Gastrocnemius medialis (tissue), 4 donors: Measurements from ENCODE around the gene PLPP7. TPM values are rescaled to one million over a fixed set of nuclear protein-coding genes. Genes with fewer than 3 reads are reported as not detected.

Source experiments
- ATAC-seq, 2 donors: fragments of 150-250 bp; one replicate each; pipeline ENCODE4 v1.9.1; 2016
- DNase-seq, 2 donors: peaks; one replicate each; pipeline ENCODE4 v3.0.0-alpha.2; 2019
- H3K27ac ChIP-seq, 4 donors: fragments of 200-600 bp; sonication (generic); 1 replicate in 1 of 4; 2 replicates in 3 of 4; pipeline ENCODE4 v1.5.1; 2016 to 2018; ENCODE audit warnings: mild to moderate bottlenecking in 2 of 4, moderate library complexity in 1 of 4
- H3K27me3 ChIP-seq, 3 donors: fragments of 200-600 bp; sonication (generic) in 2 of 3; 1 replicate in 1 of 3; 2 replicates in 2 of 3; pipeline versions ENCODE4 v1.5.1 to v1.6.0; 2016 to 2019; ENCODE audit warnings: mild to moderate bottlenecking in 1 of 3, moderate library complexity in 1 of 3
- H3K36me3 ChIP-seq, 2 donors: fragments of 200-600 bp; sonication (generic) in 1 of 2; one replicate each; pipeline ENCODE4 v1.5.1; 2017 to 2018
- H3K4me1 ChIP-seq, 2 donors: fragments of 200-600 bp; sonication (generic) in 1 of 2; one replicate each; pipeline ENCODE4 v1.5.1; 2016 to 2017; ENCODE audit warnings: mild to moderate bottlenecking in 2 of 2
- H3K4me3 ChIP-seq, 4 donors: fragments of 200-600 bp; sonication (generic) in 3 of 4; 1 replicate in 1 of 4; 2 replicates in 3 of 4; pipeline ENCODE4 v1.5.1; 2016 to 2019; ENCODE audit warnings: mild to moderate bottlenecking in 2 of 4
- H3K9me3 ChIP-seq, 3 donors: fragments of 200-600 bp; sonication (generic) in 2 of 3; 1 replicate in 1 of 3; 2 replicates in 2 of 3; pipeline ENCODE4 v1.5.1; 2016 to 2019
- CTCF ChIP-seq, 5 experiments: fragments of 450-650 bp in 3 of 5; fragments of 200-600 bp in 2 of 5; sonication (generic) in 2 of 5; IDR thresholded peaks in 4 of 5; conservative IDR thresholded peaks in 1 of 5; 1 replicate in 4 of 5; 2 replicates in 1 of 5; pipeline ENCODE4 v1.5.1; 2016 to 2019; ENCODE audit warnings: antibody characterized with exemption in 5 of 5, mild to moderate bottlenecking in 3 of 5, moderate library complexity in 3 of 5
- POLR2A ChIP-seq, 2 donors: fragments of 450-650 bp; IDR thresholded peaks; one replicate each; pipeline ENCODE4 v1.6.1; 2017; ENCODE audit warnings: antibody characterized with exemption in 2 of 2, mild to moderate bottlenecking in 2 of 2, moderate library complexity in 2 of 2
- in situ Hi-C, 4 donors: fragments of 200-750 bp; cut with MboI; loops; one replicate each; pipeline versions ENCODE4 v1.15.0 to v1.8.0; 2017; ENCODE audit warnings: low sequenced_read_pairs in 4 of 4
- intact Hi-C: fragments of 100-400 bp; cut with DNase I; formaldehyde crosslinking; loops from one replicate; pipeline ENCODE4 v1.15.1; 2023; ENCODE audit warnings: low total_unique reads
- total RNA-seq, 4 donors: library from RNA; depleted of rRNA; stranded (reverse); fragments of >200 nt; gene quantifications; one replicate each; pipeline versions ENCODE4 v1.1.0 to v1.2.3, GENCODE V29; 2016

Gene PLPP7
- total RNA-seq, 4 donors from 2014 or later: 110 to 395 (median 184) TPM

GRCh38 chr9:131308906-131309529, 19.5 kb downstream of the PLPP7 start:
- H3K36me3 ChIP-seq: no peaks in the 10 kb centered on the region
- in situ Hi-C loops: no loop called here
- no peak for ATAC-seq
- DNase-seq: no peak
- H3K9me3 ChIP-seq: no peaks in the 10 kb centered on the region
- intact Hi-C loops: no loop called here
- no peak overlapping the region for H3K4me3 ChIP-seq
- no peaks in the 10 kb centered on the region for H3K27me3 ChIP-seq
- TF ChIP-seq CTCF (IDR thresholded peaks at IDR 0.05 in 4 of 5, conservative IDR thresholded peaks at IDR 0.05 in 1 of 5) (no peak), POLR2A (IDR thresholded peaks at IDR 0.05) (no peak)
- H3K27ac ChIP-seq: peak overlapping the region; percentile 71 to 80 (median 78)
- peaks cover 17 to 26% of the 10 kb centered on the region in 2 donors for H3K4me1 ChIP-seq

- ATAC-seq (no peak), DNase-seq (no peak)
- H3K4me3 ChIP-seq: no peak overlapping the region
- no peaks in the 10 kb centered on the region for H3K36me3 ChIP-seq
- intact Hi-C loops: no loop called here
- no peaks in the 10 kb centered on the region for H3K27me3 ChIP-seq
- H3K4me1 ChIP-seq: peaks cover 17 to 22% of the 10 kb centered on the region in 2 donors
- in situ Hi-C loops: no loop called here
- TF ChIP-seq POLR2A (IDR thresholded peaks at IDR 0.05) (no peak), CTCF (IDR thresholded peaks at IDR 0.05 in 4 of 5, conservative IDR thresholded peaks at IDR 0.05 in 1 of 5) (no peak)
- H3K27ac ChIP-seq: peak overlapping the region; percentile 71 to 80 (median 78)
- H3K9me3 ChIP-seq: no peaks in the 10 kb centered on the region
Observed at GRCh38 chr9:131309530-131310276, 20.2 kb downstream of the PLPP7 start.

- Histone ChIP-seq H3K27me3 (no peaks in the 10 kb centered on the region), H3K36me3 (no peaks in the 10 kb centered on the region), H3K4me3 (peak overlapping the region in 2 of 4 donors; percentile 4 to 8), H3K4me1 (peaks cover 17 to 22% of the 10 kb centered on the region in 2 donors), H3K9me3 (no peaks in the 10 kb centered on the region), H3K27ac (peak overlapping the region; percentile 71 to 80 (median 78))
- ATAC-seq (peak; percentile 63 to 75), DNase-seq (peak; percentile 72 to 73)
- intact Hi-C loops (no loop called here), in situ Hi-C loops (no loop called here)
- TF ChIP-seq POLR2A (IDR thresholded peaks at IDR 0.05) (peak; percentile 32 to 46), CTCF (IDR thresholded peaks at IDR 0.05 in 4 of 5, conservative IDR thresholded peaks at IDR 0.05 in 1 of 5) (peak in 2 of 5 experiments; percentile 14 to 17)
Observed at GRCh38 chr9:131310833-131311554, 21.5 kb downstream of the PLPP7 start.

- no peak overlapping the region for H3K4me3 ChIP-seq
- no peaks in the 10 kb centered on the region for H3K36me3 ChIP-seq
- intact Hi-C loops: no loop called here
- H3K27me3 ChIP-seq: no peaks in the 10 kb centered on the region
- TF ChIP-seq POLR2A (IDR thresholded peaks at IDR 0.05) (no peak), CTCF (IDR thresholded peaks at IDR 0.05 in 4 of 5, conservative IDR thresholded peaks at IDR 0.05 in 1 of 5) (no peak)
- in situ Hi-C loops: no loop called here
- H3K4me1 ChIP-seq: peaks cover 17 to 23% of the 10 kb centered on the region in 2 donors
- peak in 1 of 2 donors; percentile 43 for DNase-seq
- ATAC-seq: no peak
- H3K27ac ChIP-seq: peak overlapping the region; percentile 26 to 80 (median 50)
- no peaks in the 10 kb centered on the region for H3K9me3 ChIP-seq
Observed at GRCh38 chr9:131312246-131312645, 22.7 kb downstream of the PLPP7 start.
